CD14-positive monocyte (primary cell): ENCODE measurements around the gene POLE. TPM values are rescaled to one million over a fixed set of nuclear protein-coding genes. Genes with fewer than 3 reads are reported as not detected.

ENCODE experiments used
- DNase-seq, 3 donors: peaks; one replicate each; pipeline ENCODE4 v3.0.0-alpha.2; 2011 to 2022
- H2AFZ ChIP-seq: 2 replicates; pipeline ENCODE4 v1.6.0; 2012; ENCODE audit warnings: mild to moderate bottlenecking, low read depth, low read length, inconsistent platforms; ENCODE audit not compliant: insufficient read depth, poor library complexity, severe bottlenecking
- H3K27ac ChIP-seq, 2 donors: 1 replicate in 1 of 2; 2 replicates in 1 of 2; pipeline ENCODE4 v1.5.1; 2012 to 2013; ENCODE audit warnings: low read length in 2 of 2, control low read depth in 1 of 2, inconsistent platforms in 1 of 2, low read depth in 1 of 2, mild to moderate bottlenecking in 1 of 2
- H3K27me3 ChIP-seq, 2 donors: one replicate each; pipeline versions ENCODE4 v1.6.0 to v1.6.1; 2011 to 2013; ENCODE audit warnings: low read length in 2 of 2; ENCODE audit not compliant: control insufficient read depth in 2 of 2, insufficient read depth in 2 of 2
- H3K36me3 ChIP-seq, 2 donors: replicated peaks in 1 of 2; 1 replicate in 1 of 2; 2 replicates in 1 of 2; pipeline versions ENCODE4 v1.5.1 to v1.6.1; 2012 to 2013; ENCODE audit warnings: low read length in 2 of 2, control low read depth in 1 of 2, inconsistent platforms in 1 of 2, mild to moderate bottlenecking in 1 of 2; ENCODE audit not compliant: insufficient read depth in 2 of 2, control insufficient read depth in 1 of 2
- H3K4me1 ChIP-seq, 2 donors: 1 replicate in 1 of 2; 2 replicates in 1 of 2; pipeline versions ENCODE4 v1.5.1 to v1.6.1; 2012 to 2013; ENCODE audit warnings: low read length in 2 of 2, control low read depth in 1 of 2, inconsistent platforms in 1 of 2, mild to moderate bottlenecking in 1 of 2, moderate library complexity in 1 of 2; ENCODE audit not compliant: insufficient read depth in 2 of 2, control insufficient read depth in 1 of 2
- H3K4me2 ChIP-seq: replicated peaks from 2 replicates; pipeline ENCODE3; 2012; ENCODE audit warnings: low read length, moderate library complexity, mild to moderate bottlenecking; ENCODE audit not compliant: poor library complexity, severe bottlenecking; ENCODE audit errors: extremely low read depth
- H3K4me3 ChIP-seq, 3 experiments: fragments of 200-600 bp in 1 of 3; sonication (generic) in 1 of 3; replicated peaks in 1 of 3; 1 replicate in 2 of 3; 2 replicates in 1 of 3; pipeline ENCODE4 v1.5.1; 2011 to 2013; ENCODE audit warnings: low read length in 3 of 3, mild to moderate bottlenecking in 3 of 3, control low read depth in 2 of 3, low read depth in 2 of 3, inconsistent platforms in 1 of 3, moderate library complexity in 1 of 3
- H3K79me2 ChIP-seq: 2 replicates; pipeline ENCODE4 v1.6.0; 2012; ENCODE audit warnings: mild to moderate bottlenecking, control low read depth, inconsistent platforms, low read length, moderate library complexity; ENCODE audit not compliant: insufficient read depth
- H3K9ac ChIP-seq: 2 replicates; pipeline ENCODE4 v1.6.0; 2017; ENCODE audit warnings: low read length, mild to moderate bottlenecking; ENCODE audit not compliant: insufficient read depth, poor library complexity, severe bottlenecking
- H3K9me3 ChIP-seq, 2 donors: replicated peaks in 1 of 2; 1 replicate in 1 of 2; 2 replicates in 1 of 2; pipeline versions ENCODE4 v1.5.1 to v1.6.1; 2012 to 2013; ENCODE audit warnings: low read length in 2 of 2, control low read depth in 1 of 2; ENCODE audit not compliant: control insufficient read depth in 1 of 2, insufficient read depth in 1 of 2
- H4K20me1 ChIP-seq: 2 replicates; pipeline ENCODE4 v1.6.0; 2012; ENCODE audit warnings: mild to moderate bottlenecking, low read length, control low read depth, moderate library complexity; ENCODE audit not compliant: insufficient read depth
- H3K27ac Mint-ChIP-seq, 7 donors: one replicate each; pipeline ENCODE4 v1.8.0; 2020; ENCODE audit warnings: mild to moderate bottlenecking in 7 of 7, mixed read lengths in 7 of 7, moderate library complexity in 6 of 7, inconsistent platforms in 2 of 7
- H3K27me3 Mint-ChIP-seq, 3 donors: one replicate each; pipeline ENCODE4 v1.8.0; 2021 to 2022; ENCODE audit warnings: low read depth in 3 of 3, mild to moderate bottlenecking in 3 of 3, mixed read lengths in 3 of 3, moderate library complexity in 3 of 3, inconsistent platforms in 1 of 3
- H3K36me3 Mint-ChIP-seq, 2 donors: one replicate each; pipeline ENCODE4 v1.8.0; 2020; ENCODE audit warnings: mixed read lengths in 2 of 2, inconsistent platforms in 1 of 2, mild to moderate bottlenecking in 1 of 2
- H3K4me1 Mint-ChIP-seq: one replicate; pipeline ENCODE4 v1.8.0; 2020; ENCODE audit warnings: mild to moderate bottlenecking, mixed read lengths
- H3K4me3 Mint-ChIP-seq, 2 donors: one replicate each; pipeline ENCODE4 v1.8.0; 2020; ENCODE audit warnings: mild to moderate bottlenecking in 2 of 2, mixed read lengths in 2 of 2, moderate library complexity in 1 of 2
- H3K9me3 Mint-ChIP-seq, 7 donors: one replicate each; pipeline ENCODE4 v1.8.0; 2020 to 2022; ENCODE audit warnings: mixed read lengths in 7 of 7, mild to moderate bottlenecking in 6 of 7, moderate library complexity in 6 of 7, inconsistent platforms in 2 of 7
- CTCF ChIP-seq: fragments of 200-600 bp; IDR thresholded peaks from one replicate; pipeline ENCODE4 v1.8.0; 2022; ENCODE audit warnings: antibody characterized with exemption, mild to moderate bottlenecking
- WGBS: methylation state at CpG from one replicate; pipeline ENCODE4 v1.1.5; 2013; ENCODE audit warnings: missing lambda C conversion rate; ENCODE audit not compliant: insufficient coverage; 5-methylcytosine and 5-hydroxymethylcytosine counted together
- intact Hi-C, 2 donors: fragments of 100-400 bp; cut with micrococcal nuclease; formaldehyde crosslinking; loops; one replicate each; pipeline versions ENCODE4 v1.15.0 to v1.15.1; 2023
- polyA plus RNA-seq, 3 donors: library from polyadenylated mRNA; depleted of rRNA in 1 of 3; unstranded in 2 of 3; stranded (reverse) in 1 of 3; fragments of 300-500 nt in 2 of 3; fragments of >200 nt in 1 of 3; fragmentation: Illumina TruSeq in 2 of 3; gene quantifications; 1 replicate in 2 of 3; 2 replicates in 1 of 3; pipeline ENCODE4 v1.2.3, GENCODE V29; 2012 to 2021

Gene POLE
- polyA plus RNA-seq, 3 donors: 1.00 to 24.2 (median 2.2) TPM

- TF ChIP-seq CTCF: no peak
- Mint-ChIP-seq H3K27ac (no peak overlapping the region), H3K9me3 (no peaks in the 10 kb centered on the region), H3K27me3 (peaks cover 0 to 1% (median 0%) of the 10 kb centered on the region in 3 donors), H3K36me3 (peaks cover 36 to 72% of the 10 kb centered on the region in 2 donors), H3K4me3 (no peak overlapping the region), H3K4me1 (no peaks in the 10 kb centered on the region)
- Histone ChIP-seq H3K27ac (no peak overlapping the region), H3K4me2 (no peak overlapping the region), H3K79me2 (no peaks in the 10 kb centered on the region), H2AFZ (no peak overlapping the region), H3K27me3 (no peaks in the 10 kb centered on the region), H3K4me1 (no peaks in the 10 kb centered on the region), H3K9me3 (no peaks in the 10 kb centered on the region), H3K9ac (no peak overlapping the region), H3K4me3 (no peak overlapping the region), H4K20me1 (no peaks in the 10 kb centered on the region), H3K36me3 (peaks cover 48 to 61% of the 10 kb centered on the region in 2 donors)
- intact Hi-C loops: no loop called here
- DNase-seq: no peak
- WGBS: 95% methylated on average over 12 of the region's 12 CpGs
These were observed 110.4 kb downstream of the POLE start for GRCh38 chr12:132576701-132577100.

GRCh38 chr12:132575661-132576060 is 111.5 kb downstream of the POLE start:
- peaks cover 50 to 58% of the 10 kb centered on the region in 2 donors for H3K36me3 ChIP-seq

More at GRCh38 chr12:132575661-132576060, 111.5 kb downstream of the POLE start:
- Histone ChIP-seq H3K9me3 (no peaks in the 10 kb centered on the region), H4K20me1 (no peaks in the 10 kb centered on the region), H3K79me2 (no peaks in the 10 kb centered on the region), H3K9ac (no peak overlapping the region), H3K27me3 (no peaks in the 10 kb centered on the region), H3K4me2 (no peak overlapping the region), H3K4me3 (no peak overlapping the region), H3K27ac (no peak overlapping the region), H2AFZ (no peak overlapping the region), H3K4me1 (no peaks in the 10 kb centered on the region)
- no peak for DNase-seq
- Mint-ChIP-seq H3K36me3 (peaks cover 36 to 70% of the 10 kb centered on the region in 2 donors), H3K4me1 (no peaks in the 10 kb centered on the region), H3K4me3 (no peak overlapping the region), H3K9me3 (no peaks in the 10 kb centered on the region), H3K27me3 (peaks cover 0 to 1% (median 0%) of the 10 kb centered on the region in 3 donors), H3K27ac (no peak overlapping the region)
- intact Hi-C loops: no loop called here
- no peak for TF ChIP-seq CTCF
- WGBS: 97% methylated on average over 9 of the region's 11 CpGs
